SK-N-SH (cell line): ENCODE results near the gene ZYG11B.

ENCODE experiments used
- CTCF ChIP-seq: fragments of 200-600 bp; sonication (generic); IDR thresholded peaks from 2 replicates; pipeline ENCODE4 v1.6.1; 2017; ENCODE audit warnings: antibody characterized with exemption, mild to moderate bottlenecking, moderate library complexity
- EP300 ChIP-seq, 2 experiments: IDR thresholded peaks; 2 replicates each; pipeline versions ENCODE4 v1.4.0 to v1.6.1; 2012; ENCODE audit warnings: borderline replicate concordance in 1 of 2, low read depth in 1 of 2, low read length in 1 of 2
- POLR2AphosphoS5 ChIP-seq: IDR thresholded peaks from 2 replicates; pipeline ENCODE4 v1.6.1; 2012; ENCODE audit warnings: low read depth, low read length
- RFX5 ChIP-seq: IDR thresholded peaks from 2 replicates; pipeline ENCODE4 v1.6.1; 2012; ENCODE audit warnings: mild to moderate bottlenecking, improper control_type of control experiment, low read length

GRCh38 chr1:52753169-52753568 is 26.9 kb downstream of the ZYG11B start:
- TF ChIP-seq CTCF, result no peak
- no peak for TF ChIP-seq POLR2AphosphoS5
- TF ChIP-seq EP300 (IDR thresholded peaks at IDR 0.05; ENCODE audit: borderline replicate concordance in 1 of 2, low read depth in 1 of 2, low read length in 1 of 2), result no peak
- no peak for TF ChIP-seq RFX5
